Upper lobe of left lung (tissue), 6 donors: ENCODE results near the gene CDK6. TPM values are rescaled to one million over a fixed set of nuclear protein-coding genes. Genes with fewer than 3 reads are reported as not detected.

Source experiments
- ATAC-seq, 2 donors: fragments of 200-7000 bp; cut with Tn5 transposase; one replicate each; pipeline ENCODE4 v1.9.1; 2022; ENCODE audit warnings: mild to moderate bottlenecking in 2 of 2, moderate library complexity in 2 of 2; ENCODE audit not compliant: low FRiP score in 2 of 2
- DNase-seq, 2 donors: peaks; one replicate each; pipeline ENCODE4 v3.0.0-alpha.2; 2019 to 2020
- H3K27ac ChIP-seq, 4 donors: fragments of 200-600 bp; sonication (generic); one replicate each; pipeline ENCODE4 v1.5.1; 2016 to 2019
- H3K27me3 ChIP-seq, 4 donors: fragments of 200-600 bp; sonication (generic); one replicate each; pipeline ENCODE4 v1.5.1; 2017 to 2019
- H3K36me3 ChIP-seq, 4 donors: fragments of 200-600 bp; sonication (generic); one replicate each; pipeline ENCODE4 v1.5.1; 2016 to 2019
- H3K4me1 ChIP-seq, 4 donors: fragments of 200-600 bp; sonication (generic); one replicate each; pipeline ENCODE4 v1.5.1; 2018 to 2019
- H3K4me3 ChIP-seq, 4 donors: fragments of 200-600 bp; sonication (generic); one replicate each; pipeline ENCODE4 v1.5.1; 2017 to 2019; ENCODE audit warnings: mild to moderate bottlenecking in 2 of 4, moderate library complexity in 1 of 4
- H3K9me3 ChIP-seq, 4 donors: fragments of 200-600 bp; sonication (generic); one replicate each; pipeline ENCODE4 v1.5.1; 2018 to 2019
- EP300 ChIP-seq, 4 donors: sonication (generic); formaldehyde crosslinking; IDR thresholded peaks; one replicate each; pipeline ENCODE4 v1.5.1; 2017; ENCODE audit warnings: antibody characterized with exemption in 4 of 4, control low read depth in 2 of 4
- POLR2A ChIP-seq, 4 donors: fragments of 450-650 bp; IDR thresholded peaks; one replicate each; pipeline ENCODE4 v1.5.1; 2016 to 2017; ENCODE audit warnings: antibody characterized with exemption in 4 of 4, mild to moderate bottlenecking in 2 of 4
- POLR2AphosphoS5 ChIP-seq, 2 donors: sonication (generic); formaldehyde crosslinking; IDR thresholded peaks; one replicate each; pipeline ENCODE4 v1.5.1; 2017; ENCODE audit warnings: antibody characterized with exemption in 2 of 2
- WGBS, 2 donors: methylation state at CpG; one replicate each; pipeline ENCODE4 v1.1.5; 2017 to 2018; 5-methylcytosine and 5-hydroxymethylcytosine counted together
- total RNA-seq, 6 donors: library from RNA; depleted of rRNA in 4 of 6; stranded (reverse); fragments of >200 nt in 4 of 6; gene quantifications; one replicate each; pipeline versions ENCODE4 v1.1.0 to v1.2.1, GENCODE V29; 2016 to 2021
- TF ChIP-seq, protein P1 (sequence below), 6 experiments: fragments of 450-650 bp in 4 of 6; fragments of 200-600 bp in 2 of 6; sonication (generic) in 2 of 6; IDR thresholded peaks; one replicate each; pipeline ENCODE4 v1.5.1; 2016 to 2019; ENCODE audit warnings: antibody characterized with exemption in 6 of 6
- donor health status: DM: no; HTN: no; CAD: no; lungs with moderate emphysema.
- donor health status: DM: no; HTN: yes; CAD: no; lungs with severe emphysema.

Gene CDK6
- total RNA-seq, 6 donors from 2014 or later, result 15.7 to 26.9 (median 19.9) TPM

DNA sequence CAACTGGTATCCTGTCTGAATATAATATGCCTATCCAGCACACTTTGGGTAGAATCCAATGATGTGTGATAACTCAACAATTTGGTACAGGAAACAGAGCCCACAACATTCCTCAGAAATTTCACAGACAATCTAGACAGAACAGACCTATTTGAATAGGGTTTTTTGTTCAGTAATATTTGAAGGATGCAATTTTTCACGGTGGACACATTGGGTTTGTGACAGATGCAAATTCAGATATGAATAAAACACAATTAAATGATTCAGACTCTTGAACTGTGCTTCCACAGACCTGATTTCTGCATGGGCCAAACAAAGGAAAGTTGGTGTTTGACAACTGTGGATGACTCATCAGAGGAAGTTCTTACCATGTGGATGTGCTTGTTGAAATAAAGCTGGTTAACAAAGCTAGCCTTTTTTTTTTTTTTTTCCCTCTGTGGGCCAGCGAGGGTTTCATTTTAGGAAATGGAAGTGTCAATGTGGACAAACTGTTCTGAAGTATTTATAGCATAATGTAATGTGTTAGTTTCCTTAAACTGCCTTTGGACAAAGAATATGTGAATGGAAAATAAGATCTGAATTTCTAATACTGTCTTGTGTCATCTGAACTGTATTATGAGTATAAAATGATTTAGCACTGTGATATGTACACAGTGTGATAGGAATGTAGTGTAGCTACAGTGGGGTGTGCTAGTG, 203.0 kb downstream of the CDK6 start:
- peak; percentile 72 to 85 for ATAC-seq
- peak overlapping the region; percentile 47 to 65 (median 58) for H3K27ac ChIP-seq
- no peak overlapping the region for H3K4me3 ChIP-seq
- TF ChIP-seq POLR2AphosphoS5 (IDR thresholded peaks at IDR 0.05), result peak; percentile 47 to 75
- TF ChIP-seq, protein P1, sequence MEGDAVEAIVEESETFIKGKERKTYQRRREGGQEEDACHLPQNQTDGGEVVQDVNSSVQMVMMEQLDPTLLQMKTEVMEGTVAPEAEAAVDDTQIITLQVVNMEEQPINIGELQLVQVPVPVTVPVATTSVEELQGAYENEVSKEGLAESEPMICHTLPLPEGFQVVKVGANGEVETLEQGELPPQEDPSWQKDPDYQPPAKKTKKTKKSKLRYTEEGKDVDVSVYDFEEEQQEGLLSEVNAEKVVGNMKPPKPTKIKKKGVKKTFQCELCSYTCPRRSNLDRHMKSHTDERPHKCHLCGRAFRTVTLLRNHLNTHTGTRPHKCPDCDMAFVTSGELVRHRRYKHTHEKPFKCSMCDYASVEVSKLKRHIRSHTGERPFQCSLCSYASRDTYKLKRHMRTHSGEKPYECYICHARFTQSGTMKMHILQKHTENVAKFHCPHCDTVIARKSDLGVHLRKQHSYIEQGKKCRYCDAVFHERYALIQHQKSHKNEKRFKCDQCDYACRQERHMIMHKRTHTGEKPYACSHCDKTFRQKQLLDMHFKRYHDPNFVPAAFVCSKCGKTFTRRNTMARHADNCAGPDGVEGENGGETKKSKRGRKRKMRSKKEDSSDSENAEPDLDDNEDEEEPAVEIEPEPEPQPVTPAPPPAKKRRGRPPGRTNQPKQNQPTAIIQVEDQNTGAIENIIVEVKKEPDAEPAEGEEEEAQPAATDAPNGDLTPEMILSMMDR (IDR thresholded peaks at IDR 0.05), result no peak
- peak in 2 of 4 donors; percentile 66 to 88 for TF ChIP-seq EP300 (IDR thresholded peaks at IDR 0.05)
- WGBS, 2 donors, result 10% methylated on average over 2 of the region's 2 CpGs
- no peaks in the 10 kb centered on the region for H3K27me3 ChIP-seq
- no peaks in the 10 kb centered on the region for H3K36me3 ChIP-seq
- peak in 1 of 2 donors; percentile 38 for DNase-seq
- peaks cover 28 to 40% (median 36%) of the 10 kb centered on the region in 4 donors for H3K4me1 ChIP-seq
- no peaks in the 10 kb centered on the region for H3K9me3 ChIP-seq

DNA sequence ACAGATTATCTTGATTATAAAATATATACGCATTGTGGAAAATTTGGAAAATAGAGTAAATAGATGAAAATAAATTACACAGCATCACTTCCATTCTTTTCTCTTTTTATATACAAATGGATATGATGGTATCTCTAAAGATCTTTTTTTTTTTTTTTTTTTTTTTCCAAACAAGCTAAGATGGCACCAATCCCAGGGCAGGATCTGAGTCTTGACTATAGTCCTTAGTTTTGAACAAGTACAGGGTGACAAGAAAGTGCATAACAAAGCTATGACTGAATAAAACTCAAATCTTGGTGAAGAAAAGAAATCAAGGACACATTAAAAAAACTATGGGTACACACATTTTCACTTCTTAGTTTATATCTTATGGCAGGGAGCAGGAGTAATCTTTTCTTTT, 203.6 kb downstream of the CDK6 start:
- H3K36me3 ChIP-seq, result no peaks in the 10 kb centered on the region
- H3K9me3 ChIP-seq, result no peaks in the 10 kb centered on the region
- DNase-seq, result no peak
- H3K27ac ChIP-seq, result peak overlapping the region; percentile 47 to 65 (median 58)
- TF ChIP-seq, protein P1 (IDR thresholded peaks at IDR 0.05), result no peak
- no peak for TF ChIP-seq EP300 (IDR thresholded peaks at IDR 0.05)
- TF ChIP-seq POLR2A (IDR thresholded peaks at IDR 0.05), result no peak
- TF ChIP-seq POLR2AphosphoS5 (IDR thresholded peaks at IDR 0.05), result no peak
- 89 to 97% methylated on average over 1 of the region's 1 CpG for WGBS, 2 donors
- H3K4me1 ChIP-seq, result peaks cover 28 to 40% (median 36%) of the 10 kb centered on the region in 4 donors
- no peak overlapping the region for H3K4me3 ChIP-seq
- no peaks in the 10 kb centered on the region for H3K27me3 ChIP-seq
- no peak for ATAC-seq

DNA sequence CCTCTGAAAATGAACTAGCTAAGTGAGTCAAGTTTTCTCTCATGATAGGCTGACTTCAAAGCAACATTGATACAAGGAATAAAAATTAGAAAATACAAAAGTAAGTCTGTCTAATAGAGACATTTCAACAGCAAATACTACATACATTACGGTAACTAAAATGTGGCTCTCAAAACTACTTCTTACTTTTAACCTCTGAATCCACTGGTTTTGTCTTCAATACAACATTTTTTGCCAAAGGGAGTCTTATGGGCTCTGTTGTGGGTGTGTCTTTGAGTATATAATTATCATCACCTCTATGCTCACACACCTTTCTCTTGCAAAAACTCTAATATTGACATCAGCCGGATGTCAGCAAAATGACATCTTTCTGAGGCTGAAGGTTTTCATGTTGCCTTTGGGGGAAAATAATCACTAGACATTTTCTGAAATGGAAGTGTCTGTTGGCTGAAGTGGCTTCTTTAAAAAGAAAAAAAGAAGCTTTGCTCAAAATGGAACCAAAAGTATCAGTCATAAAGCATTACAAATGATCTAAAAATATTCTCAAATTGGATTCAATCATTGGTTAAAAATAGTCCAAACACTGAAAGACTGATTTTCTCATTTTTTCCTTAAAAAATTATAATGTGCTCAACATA, 204.4 kb downstream of the CDK6 start:
- 85 to 88% methylated on average over 2 of the region's 2 CpGs for WGBS, 2 donors
- no peak for ATAC-seq
- no peak for DNase-seq

DNA sequence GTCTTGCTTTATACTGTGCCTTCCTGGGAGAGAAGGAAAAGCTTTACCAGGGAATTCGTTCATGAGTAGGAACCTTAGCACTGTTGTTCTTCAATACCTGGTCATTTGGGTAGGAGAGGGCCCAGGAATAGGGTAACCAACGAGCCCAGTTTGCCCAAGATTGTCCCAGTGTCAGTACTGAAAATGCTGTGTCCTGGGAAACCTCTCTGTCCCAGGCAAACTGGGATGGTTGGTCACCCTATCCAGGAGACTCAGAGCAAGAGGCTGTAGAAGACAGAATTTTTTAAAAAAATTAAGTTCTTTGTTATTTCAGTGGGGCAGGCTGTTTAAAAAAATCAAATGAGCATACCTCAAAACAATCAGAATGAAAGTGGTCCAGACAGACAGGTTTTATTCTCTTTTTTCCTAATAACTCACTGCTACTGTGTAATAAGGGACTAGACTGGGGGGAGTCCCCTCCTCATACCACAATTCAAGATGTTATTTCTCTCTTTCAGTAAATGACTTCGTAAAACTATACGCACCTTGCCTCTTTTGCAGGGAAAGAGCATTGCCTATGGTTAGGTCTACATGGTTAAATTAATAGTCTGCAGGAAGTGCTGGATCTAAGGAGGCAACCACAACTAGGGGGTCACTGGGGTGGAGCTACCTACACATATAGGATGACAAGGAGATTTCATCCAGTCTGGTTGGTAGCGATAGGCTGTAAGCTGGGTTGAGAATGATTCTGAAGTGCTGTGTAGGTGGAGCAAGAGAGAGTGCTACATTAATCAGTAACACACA, 205.1 kb downstream of the CDK6 start:
- no peak for TF ChIP-seq POLR2A (IDR thresholded peaks at IDR 0.05)
- TF ChIP-seq, protein P1 (IDR thresholded peaks at IDR 0.05), result no peak
- no peak for TF ChIP-seq POLR2AphosphoS5 (IDR thresholded peaks at IDR 0.05)
- TF ChIP-seq EP300 (IDR thresholded peaks at IDR 0.05), result no peak
- Histone ChIP-seq H3K4me1 (peaks cover 28 to 40% (median 36%) of the 10 kb centered on the region in 4 donors), H3K36me3 (no peaks in the 10 kb centered on the region), H3K27ac (no peak overlapping the region), H3K9me3 (no peaks in the 10 kb centered on the region), H3K27me3 (no peaks in the 10 kb centered on the region), H3K4me3 (no peak overlapping the region)
- DNase-seq, result no peak
- 73 to 78% methylated on average over 5 of the region's 5 CpGs for WGBS, 2 donors
- ATAC-seq, result no peak

More for the DNA sequence above, 204.4 kb downstream of the CDK6 start:
- Histone ChIP-seq H3K4me3 (no peak overlapping the region), H3K9me3 (no peaks in the 10 kb centered on the region), H3K27me3 (no peaks in the 10 kb centered on the region), H3K4me1 (peaks cover 28 to 40% (median 36%) of the 10 kb centered on the region in 4 donors), H3K27ac (peak overlapping the region in 1 of 4 donors; percentile 25), H3K36me3 (no peaks in the 10 kb centered on the region)
- TF ChIP-seq, protein P1 (IDR thresholded peaks at IDR 0.05), result no peak
- no peak for TF ChIP-seq EP300 (IDR thresholded peaks at IDR 0.05)
- TF ChIP-seq POLR2A (IDR thresholded peaks at IDR 0.05), result no peak
- no peak for TF ChIP-seq POLR2AphosphoS5 (IDR thresholded peaks at IDR 0.05)
